ENCODE measurements around the gene GALNT14.
"Not testable (repeated sequence)": the region's sequence is repeated elsewhere in the genome, so short reads cannot be mapped to it uniquely, and the experiment has no call there.

Gene GALNT14

GRCh38 chr2:30935795-30936194 lies 202.4 kb downstream of the GALNT14 start:
- no peak for DNase-seq

GRCh38 chr2:30934066-30934465 lies 204.2 kb downstream of the GALNT14 start:
- DNase-seq = no peak

GRCh38 chr2:30933496-30933895 lies 204.7 kb downstream of the GALNT14 start:
- DNase-seq = no peak

- no peak for DNase-seq
These were observed 205.4 kb downstream of the GALNT14 start for GRCh38 chr2:30932870-30933269.

GRCh38 chr2:30931841-30932407 lies 206.3 kb downstream of the GALNT14 start:
- DNase-seq = no peak

- no peak for DNase-seq
These were observed 207.5 kb downstream of the GALNT14 start for GRCh38 chr2:30930716-30931115.

GRCh38 chr2:30927465-30928075 lies 210.7 kb downstream of the GALNT14 start:
- DNase-seq = no peak

GRCh38 chr2:30926606-30927005 lies 211.6 kb downstream of the GALNT14 start:
- DNase-seq = no peak

- DNase-seq = no peak
These were observed 214.6 kb downstream of the GALNT14 start for GRCh38 chr2:30923623-30924022.

GRCh38 chr2:30920511-30920910 lies 217.7 kb downstream of the GALNT14 start:
- no peak for DNase-seq

GRCh38 chr2:30915486-30915885 lies 222.8 kb downstream of the GALNT14 start:
- no peak for DNase-seq

GRCh38 chr2:30914456-30914855 lies 223.8 kb downstream of the GALNT14 start:
- no peak for DNase-seq

- DNase-seq = no peak
These were observed 226.2 kb downstream of the GALNT14 start for GRCh38 chr2:30912056-30912455.

- no peak for DNase-seq
These were observed 226.9 kb downstream of the GALNT14 start for GRCh38 chr2:30911327-30911726.

GRCh38 chr2:30910686-30911085 lies 227.6 kb downstream of the GALNT14 start:
- DNase-seq = no peak

GRCh38 chr2:30904437-30904836 lies 233.8 kb downstream of the GALNT14 start:
- not testable (repeated sequence) for DNase-seq

- no peak for DNase-seq
These were observed 234.9 kb downstream of the GALNT14 start for GRCh38 chr2:30903326-30903725.

GRCh38 chr2:30900381-30900780 lies 237.9 kb downstream of the GALNT14 start:
- no peak for DNase-seq

GRCh38 chr2:30899516-30900054 lies 238.7 kb downstream of the GALNT14 start:
- no peak for DNase-seq

- DNase-seq = no peak
These were observed 240.7 kb downstream of the GALNT14 start for GRCh38 chr2:30897539-30897938.

GRCh38 chr2:30894498-30895119 lies 243.6 kb downstream of the GALNT14 start:
- DNase-seq = no peak

- no peak for DNase-seq
These were observed 249.3 kb downstream of the GALNT14 start for GRCh38 chr2:30888852-30889409.

- no peak for DNase-seq
These were observed 252.2 kb downstream of the GALNT14 start for GRCh38 chr2:30886080-30886479.

GRCh38 chr2:30883822-30884221 lies 254.4 kb downstream of the GALNT14 start:
- DNase-seq = no peak
